SK-MEL-5 (cell line): Measurements from ENCODE around the gene RPS15A. TPM values are rescaled to one million over a fixed set of nuclear protein-coding genes. Genes with fewer than 3 reads are reported as not detected.

ENCODE experiments used
- DNase-seq: peaks from one replicate; pipeline ENCODE4 v3.0.0-alpha.2; 2016; ENCODE audit warnings: low read depth, low spot score
- in situ Hi-C: cut with HindIII; loops from 2 replicates; pipeline ENCODE4 v1.10.0; 2016; ENCODE audit warnings: low sequenced_read_pairs, high pct_unique_total_duplicates, low pct_unique_long_range_greater_than_20kb
- polyA plus RNA-seq, 2 experiments: library from polyadenylated mRNA; depleted of rRNA; stranded (reverse); fragments of >200 nt; gene quantifications; 2 replicates each; pipeline ENCODE4 v1.2.3, GENCODE V29; 2015
- total RNA-seq: library from RNA; depleted of rRNA; stranded (reverse); fragments of >200 nt; shearing (Covaris generic); gene quantifications from 2 replicates; pipeline ENCODE4 v1.2.3, GENCODE V29; 2014; rRNA removed

RPS15A gene
- 2,031 and 2,396 TPM in 2 replicates for total RNA-seq
- polyA plus RNA-seq (2015; cell fraction: cytosol; rRNA removed) = 1,824 and 2,019 TPM in 2 replicates
- 272 and 307 TPM in 2 replicates for polyA plus RNA-seq (2015; cell fraction: nucleus; rRNA removed)

GRCh38 chr16:18789850-18790706 is at the start of gene RPS15A:
Gene RPS15A, minus strand, starts transcription at chr16:18790334. Its CDS starts 1,221 bp downstream, at chr16:18789113.
- DNase-seq = peak; percentile 98
- in situ Hi-C loops = no loop called here

GRCh38 chr16:18839555-18839954 is 49.4 kb upstream of the RPS15A start:
- in situ Hi-C loops = no loop called here
- no peak for DNase-seq

GRCh38 chr16:18836702-18837101 is 46.6 kb upstream of the RPS15A start:
- DNase-seq = no peak
- in situ Hi-C loops = no loop called here

GRCh38 chr16:18834864-18835263 is 44.7 kb upstream of the RPS15A start:
- in situ Hi-C loops = no loop called here

GRCh38 chr16:18833707-18834505 is 43.8 kb upstream of the RPS15A start:
- DNase-seq = no peak
- in situ Hi-C loops = no loop called here

More at GRCh38 chr16:18834864-18835263, 44.7 kb upstream of the RPS15A start:
- DNase-seq = no peak

- DNase-seq = no peak
- in situ Hi-C loops = no loop called here
These were observed 42.5 kb upstream of the RPS15A start for GRCh38 chr16:18832613-18833012.

- in situ Hi-C loops = no loop called here
- no peak for DNase-seq
These were observed 41.9 kb upstream of the RPS15A start for GRCh38 chr16:18832006-18832405.

GRCh38 chr16:18829251-18829650 is 39.1 kb upstream of the RPS15A start:
- no peak for DNase-seq
- in situ Hi-C loops = no loop called here

GRCh38 chr16:18827890-18828289 is 37.8 kb upstream of the RPS15A start:
- in situ Hi-C loops = no loop called here
- no peak for DNase-seq

- DNase-seq = peak; percentile 56
- in situ Hi-C loops = no loop called here
These were observed 26.2 kb upstream of the RPS15A start for GRCh38 chr16:18816286-18816685.

GRCh38 chr16:18811925-18812324 is 21.8 kb upstream of the RPS15A start:
- no peak for DNase-seq
- in situ Hi-C loops = no loop called here

GRCh38 chr16:18809165-18809564 is 19.0 kb upstream of the RPS15A start:
- in situ Hi-C loops = no loop called here
- DNase-seq = no peak

- in situ Hi-C loops = no loop called here
- DNase-seq = no peak
These were observed 15.2 kb upstream of the RPS15A start for GRCh38 chr16:18805257-18805773.

GRCh38 chr16:18804540-18804939 is 14.4 kb upstream of the RPS15A start:
- in situ Hi-C loops = no loop called here
- no peak for DNase-seq

GRCh38 chr16:18803569-18804462 is 13.7 kb upstream of the RPS15A start:
- in situ Hi-C loops = no loop called here
- DNase-seq = peak; percentile 30

GRCh38 chr16:18802767-18803343 is 12.7 kb upstream of the RPS15A start:
- no peak for DNase-seq

More at GRCh38 chr16:18802767-18803343, 12.7 kb upstream of the RPS15A start:
- in situ Hi-C loops = no loop called here
